C4-2B (cell line): ENCODE results near the gene EFCC1.

Experiments
- CTCF ChIP-seq: fragments of 450-650 bp; conservative IDR thresholded peaks from 2 replicates; pipeline ENCODE4 v1.5.1; 2017; ENCODE audit warnings: mild to moderate bottlenecking
- ZFX ChIP-seq: fragments of 450-650 bp; IDR thresholded peaks from 2 replicates; pipeline ENCODE4 v1.6.1; 2017

DNA sequence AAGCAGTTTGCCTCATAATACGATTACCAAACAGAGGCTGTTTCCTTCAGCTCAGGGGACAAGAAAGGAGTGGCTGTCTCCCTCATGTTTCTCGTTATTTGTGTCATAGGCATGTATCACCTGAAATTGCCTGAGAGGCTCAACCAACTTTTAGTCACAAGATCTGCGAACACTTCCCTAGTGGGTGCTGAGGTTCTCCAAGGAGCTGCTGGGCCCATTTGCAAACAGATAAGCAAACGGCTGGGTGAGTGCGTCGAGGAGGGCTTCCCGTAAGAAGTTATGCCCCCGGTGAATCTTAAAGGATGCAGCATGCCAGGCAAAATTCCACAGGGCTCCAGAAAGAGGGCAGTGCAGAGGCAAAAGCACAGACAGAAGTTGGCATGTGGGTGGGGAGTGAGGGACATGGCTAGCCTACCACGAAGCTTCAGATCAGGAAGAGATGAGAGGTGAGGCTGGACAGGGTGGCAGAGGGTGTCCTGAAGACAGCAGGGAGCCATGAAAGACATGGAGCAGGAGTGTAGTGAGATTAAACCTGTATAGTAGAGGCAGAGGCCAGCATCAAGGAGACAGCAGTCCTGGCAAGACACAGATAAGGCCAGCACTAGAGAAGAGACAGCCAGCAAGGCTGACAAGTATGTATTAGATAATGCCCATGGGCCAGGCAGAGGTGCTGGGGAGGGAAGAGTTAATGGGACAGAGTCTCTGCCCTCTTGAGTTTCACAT is 55.5 kb downstream of the EFCC1 start:
- TF ChIP-seq CTCF (no peak), ZFX (no peak)
